ENCODE measurements around the gene EDN2. TPM values are rescaled to one million over a fixed set of nuclear protein-coding genes. Genes with fewer than 3 reads are reported as not detected.

The EDN2 gene
- total RNA-seq, 4 donors from 2014 or later: 0.40 to 1.2 TPM; not detected in 2

DNA sequence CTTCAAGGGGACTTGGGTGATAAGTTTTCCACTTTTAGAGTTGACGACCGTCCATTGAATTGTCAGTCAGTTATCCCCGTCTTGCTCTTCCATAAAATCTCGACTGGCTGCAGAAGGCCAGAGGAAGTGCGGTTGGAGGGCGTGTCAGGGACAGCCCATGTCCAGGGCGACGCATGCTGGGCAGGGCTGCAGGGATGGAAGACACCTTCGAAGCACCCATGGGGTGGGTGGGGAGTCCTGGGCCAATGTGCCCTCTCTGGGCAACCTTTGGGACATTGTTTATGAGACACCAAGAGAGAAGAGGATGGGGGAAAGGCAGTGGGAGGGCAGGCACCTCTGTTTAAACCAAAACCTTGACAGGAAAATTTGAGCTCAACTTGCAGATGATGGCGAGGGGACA is 38.6 kb upstream of the EDN2 start:
- intact Hi-C loops (cut with DNase I): no loop called here
- TF ChIP-seq POLR2AphosphoS5 (IDR thresholded peaks at IDR 0.05): no peak
- no peak for TF ChIP-seq EP300 (IDR thresholded peaks at IDR 0.05)
- TF ChIP-seq POLR2A (IDR thresholded peaks at IDR 0.05; ENCODE audit: low read depth): no peak
- TF ChIP-seq, protein P1, sequence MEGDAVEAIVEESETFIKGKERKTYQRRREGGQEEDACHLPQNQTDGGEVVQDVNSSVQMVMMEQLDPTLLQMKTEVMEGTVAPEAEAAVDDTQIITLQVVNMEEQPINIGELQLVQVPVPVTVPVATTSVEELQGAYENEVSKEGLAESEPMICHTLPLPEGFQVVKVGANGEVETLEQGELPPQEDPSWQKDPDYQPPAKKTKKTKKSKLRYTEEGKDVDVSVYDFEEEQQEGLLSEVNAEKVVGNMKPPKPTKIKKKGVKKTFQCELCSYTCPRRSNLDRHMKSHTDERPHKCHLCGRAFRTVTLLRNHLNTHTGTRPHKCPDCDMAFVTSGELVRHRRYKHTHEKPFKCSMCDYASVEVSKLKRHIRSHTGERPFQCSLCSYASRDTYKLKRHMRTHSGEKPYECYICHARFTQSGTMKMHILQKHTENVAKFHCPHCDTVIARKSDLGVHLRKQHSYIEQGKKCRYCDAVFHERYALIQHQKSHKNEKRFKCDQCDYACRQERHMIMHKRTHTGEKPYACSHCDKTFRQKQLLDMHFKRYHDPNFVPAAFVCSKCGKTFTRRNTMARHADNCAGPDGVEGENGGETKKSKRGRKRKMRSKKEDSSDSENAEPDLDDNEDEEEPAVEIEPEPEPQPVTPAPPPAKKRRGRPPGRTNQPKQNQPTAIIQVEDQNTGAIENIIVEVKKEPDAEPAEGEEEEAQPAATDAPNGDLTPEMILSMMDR (IDR thresholded peaks at IDR 0.05): no peak
- Histone ChIP-seq H3K4me3 (no peak overlapping the region), H3K9me3 (no peaks in the 10 kb centered on the region), H3K36me3 (peaks cover 0 to 5% (median 0%) of the 10 kb centered on the region in 4 donors), H3K27ac (replicated peaks in 1 of 4) (no peak overlapping the region), H3K4me1 (no peaks in the 10 kb centered on the region), H3K27me3 (no peaks in the 10 kb centered on the region)
- no peak for DNase-seq (ENCODE audit: extremely low spot score)
- 86% methylated on average over 10 of the region's 10 CpGs for WGBS

DNA sequence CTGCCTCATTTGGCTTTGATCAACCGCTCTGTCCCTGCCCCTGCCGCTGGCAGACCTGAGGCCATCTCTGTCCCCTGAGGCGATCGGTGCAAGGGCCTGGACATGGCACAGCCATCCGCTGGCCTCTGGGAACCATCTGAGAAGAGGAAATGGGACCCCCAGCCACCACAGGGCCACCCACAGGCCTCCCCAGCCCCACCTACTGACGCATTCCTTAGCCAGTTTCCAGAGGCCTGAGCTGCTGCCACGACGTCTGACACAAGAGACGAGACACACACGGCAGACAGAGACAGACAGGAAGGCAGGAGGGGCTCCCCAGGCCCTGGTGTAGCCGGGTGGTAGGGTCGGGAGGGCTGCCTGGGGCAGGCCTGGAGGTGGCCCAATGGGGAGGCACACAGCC is 37.3 kb upstream of the EDN2 start:
- TF ChIP-seq POLR2AphosphoS5 (IDR thresholded peaks at IDR 0.05) (no peak), EP300 (IDR thresholded peaks at IDR 0.05) (no peak), POLR2A (IDR thresholded peaks at IDR 0.05; ENCODE audit: low read depth) (no peak)
- TF ChIP-seq, protein P1 (IDR thresholded peaks at IDR 0.05): no peak
- no peak for DNase-seq (ENCODE audit: extremely low spot score)
- H3K4me1 ChIP-seq: peaks cover 3 to 7% (median 4%) of the 10 kb centered on the region in 4 donors
- H3K27ac ChIP-seq (replicated peaks in 1 of 4): no peak overlapping the region
- H3K4me3 ChIP-seq: no peak overlapping the region
- H3K27me3 ChIP-seq: no peaks in the 10 kb centered on the region
- H3K9me3 ChIP-seq: no peaks in the 10 kb centered on the region
- 94% methylated on average over 5 of the region's 12 CpGs for WGBS
- intact Hi-C loops (cut with DNase I): no loop called here
- H3K36me3 ChIP-seq: peaks cover 0 to 5% (median 0%) of the 10 kb centered on the region in 4 donors

DNA sequence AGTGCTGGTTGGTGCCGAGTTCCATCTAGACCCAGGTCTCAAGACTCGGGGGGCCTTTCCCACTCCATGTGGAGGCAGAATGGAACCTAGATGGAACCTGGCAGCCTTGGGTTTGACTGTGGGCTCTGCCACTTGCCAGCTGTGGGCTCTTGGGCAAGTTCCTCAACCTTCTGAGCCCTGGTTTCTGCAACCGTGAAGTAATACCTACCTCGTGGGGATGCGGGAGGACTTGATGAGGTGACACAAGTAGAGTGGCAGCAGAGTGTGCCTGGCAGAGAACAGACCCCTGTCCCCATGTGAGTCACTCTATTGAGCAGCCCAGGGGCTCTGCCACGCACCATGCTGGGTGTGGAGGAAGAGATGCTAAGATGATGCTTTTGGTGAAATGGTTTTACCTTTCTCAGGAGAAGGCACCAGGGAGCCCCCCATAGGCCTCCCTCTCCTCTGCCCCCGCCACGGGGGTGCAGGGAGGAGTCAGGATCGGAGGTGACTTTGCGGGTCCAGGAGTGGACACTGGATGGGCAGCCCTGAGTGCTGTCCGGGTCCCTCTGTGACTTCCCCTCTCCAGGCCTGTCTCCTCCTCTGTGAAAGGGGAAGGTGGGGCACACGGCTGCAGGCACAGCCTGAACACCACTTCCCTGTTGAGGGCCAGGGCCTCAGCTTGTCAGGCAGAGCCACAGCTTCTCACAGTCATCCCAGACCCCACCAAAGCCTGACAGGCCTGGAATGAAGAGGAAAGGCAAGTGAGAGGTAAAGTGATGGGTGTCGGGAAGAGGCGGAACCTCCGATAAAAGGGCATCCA is 36.7 kb upstream of the EDN2 start:
- Histone ChIP-seq H3K27me3 (no peaks in the 10 kb centered on the region), H3K9me3 (no peaks in the 10 kb centered on the region), H3K4me1 (peaks cover 9 to 12% (median 10%) of the 10 kb centered on the region in 4 donors), H3K36me3 (peaks cover 0 to 5% (median 0%) of the 10 kb centered on the region in 4 donors), H3K27ac (replicated peaks in 1 of 4) (no peak overlapping the region), H3K4me3 (no peak overlapping the region)
- DNase-seq (ENCODE audit: extremely low spot score): no peak
- intact Hi-C loops (cut with DNase I): no loop called here
- no peak for TF ChIP-seq EP300 (IDR thresholded peaks at IDR 0.05)
- TF ChIP-seq, protein P1 (IDR thresholded peaks at IDR 0.05): no peak
- no peak for TF ChIP-seq POLR2AphosphoS5 (IDR thresholded peaks at IDR 0.05)
- no peak for TF ChIP-seq POLR2A (IDR thresholded peaks at IDR 0.05; ENCODE audit: low read depth)
- WGBS: 92% methylated on average over 9 of the region's 15 CpGs

DNA sequence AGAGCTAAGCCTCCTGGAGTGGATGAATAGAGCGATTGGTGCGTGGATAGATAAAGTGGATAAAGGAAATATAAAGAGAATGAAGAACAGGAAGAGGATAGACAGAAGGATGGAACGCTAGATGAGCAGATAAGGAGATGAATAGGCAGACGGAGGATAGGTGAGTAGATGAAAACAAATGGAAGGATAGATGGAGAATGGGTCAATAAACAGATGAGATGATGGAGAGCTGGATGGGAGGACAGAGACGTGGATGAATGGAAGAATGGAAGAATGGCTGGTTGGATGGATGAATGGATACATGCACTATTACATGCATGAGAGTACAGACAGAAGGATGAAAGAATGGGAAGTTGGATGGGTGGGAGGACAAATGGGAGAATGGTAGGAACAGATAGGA is 35.2 kb upstream of the EDN2 start:
- Histone ChIP-seq H3K27ac (replicated peaks in 1 of 4) (no peak overlapping the region), H3K36me3 (peaks cover 0 to 5% (median 0%) of the 10 kb centered on the region in 4 donors), H3K4me1 (peaks cover 18 to 23% (median 21%) of the 10 kb centered on the region in 4 donors), H3K9me3 (no peaks in the 10 kb centered on the region), H3K27me3 (no peaks in the 10 kb centered on the region), H3K4me3 (no peak overlapping the region)
- WGBS: 91% methylated on average over 5 of the region's 5 CpGs
- intact Hi-C loops (cut with DNase I): loop anchor here (5.0 kb wide), 2 partner anchors 87 to 252 kb away; no protein-coding TSS in a partner anchor
- TF ChIP-seq, protein P1 (IDR thresholded peaks at IDR 0.05): no peak
- TF ChIP-seq POLR2AphosphoS5 (IDR thresholded peaks at IDR 0.05) (no peak), POLR2A (IDR thresholded peaks at IDR 0.05; ENCODE audit: low read depth) (no peak), EP300 (IDR thresholded peaks at IDR 0.05) (no peak)
- DNase-seq (ENCODE audit: extremely low spot score): no peak
